GM19025 (cell line): ENCODE results near the gene SLC5A6.
"Not testable (repeated sequence)": the region's sequence is repeated elsewhere in the genome, so short reads cannot be mapped to it uniquely, and the experiment has no call there.

ENCODE experiments used
- ATAC-seq: cut with Tn5 transposase; IDR thresholded peaks from one replicate; pipeline ENCODE4 v1.9.1; 2021; ENCODE audit warnings: mild to moderate bottlenecking, low read depth, moderate library complexity; ENCODE audit not compliant: unreplicated experiment

The SLC5A6 gene

DNA sequence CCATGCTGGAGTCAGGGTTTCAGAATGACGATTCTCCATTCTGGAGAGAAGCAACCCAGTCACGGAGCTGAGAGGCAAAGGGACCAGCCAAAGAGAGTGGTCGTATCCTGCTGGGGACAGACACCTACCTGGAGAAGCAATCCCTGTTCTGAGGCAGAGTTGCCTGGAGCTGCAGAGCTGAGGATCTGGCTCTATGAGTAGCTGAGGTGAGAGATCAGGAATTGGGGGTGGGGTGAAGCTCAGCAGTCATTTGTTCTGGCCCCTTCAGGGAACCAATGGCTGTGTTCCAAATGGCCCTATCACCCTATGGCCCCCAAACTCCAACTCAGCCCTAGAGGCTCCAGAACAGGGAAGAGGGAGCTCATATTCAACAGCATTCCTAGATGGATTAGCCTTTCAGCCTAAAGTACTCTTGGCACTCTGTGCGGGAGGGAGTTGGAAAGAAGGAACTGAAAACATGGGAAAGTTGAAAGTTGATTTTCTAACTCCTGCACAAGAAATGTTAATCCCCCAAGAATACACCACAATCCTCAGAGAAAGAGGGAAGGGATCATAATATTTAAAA lies 3.5 kb downstream of the SLC5A6 start:
- no peak for ATAC-seq

DNA sequence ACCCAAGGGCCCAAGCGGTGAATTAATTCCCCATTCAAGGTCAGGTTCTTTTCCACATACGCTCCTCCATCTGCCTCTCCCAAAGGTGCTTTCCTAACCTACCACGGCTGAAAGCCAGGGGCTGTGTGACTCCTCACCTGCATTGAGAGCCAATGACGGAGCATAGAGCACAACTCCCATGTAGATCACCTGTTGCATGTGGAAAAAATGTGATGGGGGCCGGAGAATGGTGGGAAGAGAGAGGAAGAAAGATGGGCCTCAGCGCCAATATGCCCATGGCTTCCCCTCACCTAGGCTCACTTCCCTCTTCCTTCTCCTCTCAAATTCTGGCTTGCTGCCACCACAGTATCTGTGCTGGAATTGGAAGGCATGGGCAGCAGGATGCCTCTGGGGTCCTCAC lies 5.7 kb downstream of the SLC5A6 start:
- ATAC-seq: no peak

DNA sequence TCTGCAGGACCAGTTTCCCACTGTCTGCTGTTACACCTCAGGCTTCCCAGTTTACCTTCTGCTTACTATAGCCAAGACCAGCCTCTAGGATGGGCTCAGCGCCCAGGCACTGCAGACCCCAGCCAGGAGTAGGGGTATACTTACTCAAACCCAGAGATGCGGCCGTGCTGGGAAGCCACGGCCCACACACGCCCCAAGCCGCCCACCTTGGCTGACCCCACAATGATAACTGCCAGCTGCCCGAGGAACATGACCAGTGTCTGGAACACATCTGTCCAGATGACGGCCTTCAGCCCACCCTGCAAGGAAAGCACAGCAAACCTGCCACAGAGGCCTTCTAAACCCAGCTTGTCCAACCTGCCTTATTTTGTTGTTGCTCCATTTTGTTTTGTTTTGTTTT lies 6.9 kb downstream of the SLC5A6 start:
- ATAC-seq: no peak

DNA sequence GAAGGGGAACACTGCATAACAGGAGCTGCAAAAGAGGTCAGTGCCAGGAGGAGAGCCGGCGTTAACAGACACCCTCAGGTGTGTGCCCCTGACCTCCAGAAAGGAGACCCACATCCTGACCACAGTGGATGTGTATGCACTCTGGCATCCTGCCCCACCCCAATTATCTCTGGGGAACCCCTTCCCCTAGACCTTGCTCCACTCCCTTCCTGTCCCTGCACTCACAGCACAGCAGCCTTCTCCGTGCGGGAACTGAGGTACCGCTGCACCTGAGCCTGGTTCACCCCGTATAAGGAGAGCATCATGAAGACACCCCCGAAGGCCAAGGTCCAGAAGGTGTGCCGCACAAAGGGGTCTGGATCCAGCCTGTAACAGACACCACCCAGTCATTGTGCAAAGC lies 7.5 kb downstream of the SLC5A6 start:
- no peak for ATAC-seq

DNA sequence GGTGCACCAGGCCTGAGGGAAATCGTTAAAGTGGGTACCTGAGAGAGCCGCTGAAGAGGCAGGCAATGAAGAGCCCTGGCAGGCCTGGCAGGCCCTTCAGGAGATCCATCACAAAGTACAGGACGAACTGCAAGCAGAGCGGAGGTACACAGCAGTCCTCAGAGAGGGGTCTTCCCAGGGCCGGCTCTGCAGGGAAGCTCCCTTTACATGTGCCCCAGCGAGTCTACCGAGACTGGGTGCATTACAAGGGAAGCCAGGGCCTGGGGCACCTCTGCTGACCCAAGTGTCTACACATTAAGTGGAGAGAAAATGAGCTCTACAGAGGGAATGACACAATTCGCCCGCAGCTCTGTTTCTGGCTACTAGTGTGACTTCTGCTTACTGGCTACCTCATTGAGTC lies 8.3 kb downstream of the SLC5A6 start:
- no peak for ATAC-seq

DNA sequence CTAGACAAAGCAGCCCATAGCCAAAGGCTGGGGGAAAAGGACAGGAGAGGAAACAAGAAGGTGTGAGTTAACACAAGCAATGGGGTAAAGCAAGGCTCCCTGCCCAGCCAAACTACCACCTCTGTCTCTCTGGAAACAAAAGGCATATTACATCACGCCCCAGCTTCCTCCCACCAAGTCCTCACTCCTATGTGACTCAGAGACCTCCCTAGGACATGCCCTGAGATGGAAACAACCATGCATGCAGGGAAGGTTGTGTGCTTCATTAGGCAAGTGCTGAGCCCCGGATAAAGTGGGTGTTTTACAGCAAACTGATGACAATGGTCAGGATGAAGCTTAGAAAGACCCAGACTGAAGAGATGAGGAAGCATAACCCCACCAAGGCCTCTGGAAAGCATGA lies 9.2 kb downstream of the SLC5A6 start:
- no peak for ATAC-seq

DNA sequence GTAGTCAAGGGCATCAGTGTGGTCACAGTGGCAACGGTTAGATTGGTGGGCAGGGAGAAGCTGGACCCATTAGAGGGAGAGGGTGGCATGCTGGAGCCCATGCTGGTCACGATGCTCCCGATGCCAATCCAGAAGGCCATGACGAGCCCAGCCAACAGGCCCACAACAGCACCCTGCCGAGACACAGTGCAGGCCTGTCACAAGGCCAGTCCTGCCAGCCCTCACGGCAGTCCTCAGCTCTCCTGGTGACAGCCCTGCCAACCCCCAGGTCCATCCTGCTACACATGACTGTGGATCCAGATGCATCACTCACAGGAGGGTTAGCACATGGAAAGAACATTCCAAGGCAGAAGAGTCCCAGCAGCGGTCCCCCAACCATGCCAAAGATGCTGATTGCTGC lies 10.4 kb downstream of the SLC5A6 start:
- ATAC-seq: no peak

DNA sequence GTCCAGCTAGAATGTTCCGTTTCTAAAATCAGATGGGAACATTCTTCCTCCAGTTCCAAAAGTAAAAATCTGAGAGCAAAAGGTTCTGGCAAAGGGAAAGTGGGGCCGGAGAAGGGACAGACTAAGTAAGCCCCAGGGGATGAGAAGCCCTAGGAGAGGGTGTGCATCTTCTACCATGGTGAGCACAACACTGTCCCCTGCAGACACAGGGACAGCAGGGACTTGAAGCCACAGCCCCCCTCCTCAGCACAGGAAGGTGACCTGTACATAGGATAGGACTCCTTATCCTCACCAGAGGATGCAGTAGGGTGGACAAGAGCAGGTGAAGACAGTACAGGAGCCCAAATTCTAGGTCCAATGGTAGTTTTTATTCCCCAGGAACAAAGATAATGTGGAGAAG lies 12.8 kb downstream of the SLC5A6 start:
- no peak for ATAC-seq

DNA sequence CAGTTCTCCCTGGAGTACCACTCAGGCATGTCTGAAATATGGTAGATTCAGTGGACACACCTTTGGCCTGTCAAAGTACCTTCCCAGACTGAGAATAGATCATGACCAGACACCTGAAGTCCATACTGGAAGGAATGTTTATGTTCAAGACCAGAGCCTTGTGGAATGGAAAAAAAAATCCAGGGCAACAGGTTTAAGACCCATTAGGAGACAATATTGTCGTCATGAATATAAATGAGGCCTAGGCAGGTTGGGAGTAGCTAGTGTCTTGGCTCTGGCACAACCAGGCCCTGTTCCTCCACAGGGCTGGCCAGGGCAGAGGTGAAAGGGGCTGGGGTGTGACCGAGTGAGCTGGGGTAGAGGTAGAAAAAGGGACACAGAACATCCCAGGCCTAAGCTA lies 13.4 kb downstream of the SLC5A6 start:
- ATAC-seq: no peak

DNA sequence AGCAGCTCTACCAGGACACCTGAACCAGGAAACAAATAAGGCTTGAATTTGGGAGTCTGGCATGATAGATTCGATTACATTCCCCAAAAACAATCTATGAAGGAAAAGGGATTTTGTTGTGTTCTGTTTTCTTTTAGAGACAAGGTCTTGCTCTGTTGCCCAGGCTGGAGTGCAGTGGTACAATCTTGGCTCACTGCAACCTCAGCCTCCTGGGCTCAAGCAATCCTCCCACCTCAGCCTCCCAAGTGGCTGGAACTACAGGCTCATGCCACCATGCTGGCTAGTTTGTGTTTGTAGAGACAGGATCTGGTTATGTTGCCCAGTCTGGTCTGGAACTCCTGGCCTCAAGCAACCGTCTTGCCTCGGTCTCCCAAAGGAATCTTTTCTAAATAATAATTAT lies 14.0 kb downstream of the SLC5A6 start:
- not testable (repeated sequence) for ATAC-seq

DNA sequence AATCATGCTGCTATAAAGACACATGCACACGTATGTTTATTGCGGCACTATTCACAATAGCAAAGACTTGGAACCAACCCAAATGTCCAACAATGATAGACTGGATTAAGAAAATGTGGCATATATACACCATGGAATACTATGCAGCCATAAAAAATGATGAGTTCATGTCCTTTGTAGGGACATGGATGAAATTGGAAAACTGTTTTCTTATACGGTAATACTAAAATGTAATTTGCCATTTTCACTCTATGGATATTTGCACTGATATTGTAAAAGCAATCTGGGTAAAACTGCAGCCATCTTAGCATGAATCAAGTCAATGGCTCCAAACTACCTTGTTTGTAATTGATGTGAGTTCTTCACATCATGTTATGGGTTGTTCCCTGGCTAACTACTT lies 16.3 kb downstream of the SLC5A6 start:
- not testable (repeated sequence) for ATAC-seq

DNA sequence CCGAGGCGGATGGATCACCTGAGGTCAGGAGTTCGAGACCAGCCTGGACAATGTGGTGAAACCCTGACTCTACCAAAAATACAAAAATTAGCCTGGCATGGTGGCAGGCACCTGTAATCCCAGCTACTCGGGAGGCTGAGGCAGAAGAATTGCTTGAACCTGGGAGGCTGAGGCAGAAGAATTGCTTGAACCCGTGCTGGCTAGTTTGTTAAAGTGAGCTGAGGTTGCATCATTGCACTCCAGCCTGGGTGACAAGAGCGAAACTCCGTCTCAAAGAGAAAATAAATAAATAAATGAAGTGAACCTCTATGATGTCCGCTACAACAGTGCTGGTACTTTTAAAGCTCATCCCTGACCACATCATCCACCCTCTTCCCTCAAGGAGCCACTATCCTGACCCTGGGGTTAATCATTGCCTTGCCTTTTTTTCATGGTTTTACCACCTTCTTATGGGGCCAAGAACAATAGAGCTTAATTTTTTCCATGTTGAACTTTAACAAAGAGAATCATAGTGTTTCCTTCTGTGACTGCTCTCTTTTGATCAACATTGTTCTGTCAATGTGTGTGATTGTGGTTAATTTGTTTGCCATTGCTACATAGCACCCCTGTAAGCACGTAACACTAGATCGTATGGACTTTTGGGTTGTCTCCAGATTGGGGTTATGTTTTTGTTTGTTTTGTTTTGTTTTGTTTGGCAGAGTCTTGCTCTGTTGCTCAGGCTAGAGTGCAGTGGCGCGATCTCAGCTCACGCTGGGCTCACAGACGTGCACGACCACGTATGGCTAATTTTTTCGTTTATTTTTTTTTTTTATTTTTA lies 17.3 kb downstream of the SLC5A6 start:
- ATAC-seq: no peak

DNA sequence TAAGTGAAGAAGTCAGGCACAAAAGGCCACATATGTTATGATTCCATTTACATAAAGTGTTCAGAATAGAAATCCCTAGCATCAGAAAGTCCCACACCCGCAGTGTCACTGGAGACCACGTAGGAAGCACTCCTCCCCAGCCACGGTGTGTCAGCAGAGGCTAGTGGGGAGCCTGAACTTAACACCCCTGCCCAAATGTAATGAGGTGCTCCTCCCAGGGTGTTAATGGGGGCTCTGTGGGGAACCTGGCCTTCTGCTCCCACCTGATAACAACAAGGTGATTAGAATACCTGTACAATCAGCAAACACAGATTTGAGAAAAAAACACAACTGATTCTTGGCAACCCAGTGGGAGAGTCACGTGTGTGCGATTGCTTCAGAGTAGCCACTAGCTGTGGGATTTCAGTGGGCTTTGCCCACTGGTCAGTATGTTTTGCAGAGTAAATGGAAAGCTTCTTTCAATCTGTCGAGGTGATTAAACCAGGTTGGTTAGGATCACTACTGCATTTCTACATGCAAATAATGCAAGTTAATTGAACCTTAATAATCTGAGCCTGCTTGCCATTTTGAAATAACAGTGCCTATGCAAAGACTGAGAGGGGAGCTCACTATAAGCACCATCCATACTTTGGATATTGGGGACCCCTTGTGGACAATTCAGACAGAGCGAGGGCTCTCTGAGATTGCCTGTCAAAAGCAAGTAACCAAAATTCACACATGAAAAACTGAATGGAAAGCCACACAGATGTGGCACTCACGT lies 20.8 kb downstream of the SLC5A6 start:
- no peak for ATAC-seq

DNA sequence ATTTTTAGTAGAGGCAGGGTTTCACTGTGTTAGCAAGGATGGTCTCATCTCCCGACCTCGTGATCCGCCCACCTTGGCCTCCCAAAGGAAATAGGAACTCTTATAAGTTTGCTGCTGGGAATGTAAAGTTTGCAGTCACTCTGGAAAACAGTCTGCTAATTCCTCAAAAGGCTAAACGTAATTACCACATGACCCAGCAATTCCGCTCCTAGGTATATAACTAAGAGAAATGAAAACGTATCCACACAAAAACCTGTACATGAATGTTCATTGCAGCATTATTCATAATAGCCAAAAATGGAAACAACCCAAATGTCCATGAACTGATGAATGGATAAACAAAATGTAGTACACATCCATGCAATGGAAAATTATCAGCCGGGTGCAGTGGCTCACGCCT lies 22.1 kb downstream of the SLC5A6 start:
- no peak for ATAC-seq

DNA sequence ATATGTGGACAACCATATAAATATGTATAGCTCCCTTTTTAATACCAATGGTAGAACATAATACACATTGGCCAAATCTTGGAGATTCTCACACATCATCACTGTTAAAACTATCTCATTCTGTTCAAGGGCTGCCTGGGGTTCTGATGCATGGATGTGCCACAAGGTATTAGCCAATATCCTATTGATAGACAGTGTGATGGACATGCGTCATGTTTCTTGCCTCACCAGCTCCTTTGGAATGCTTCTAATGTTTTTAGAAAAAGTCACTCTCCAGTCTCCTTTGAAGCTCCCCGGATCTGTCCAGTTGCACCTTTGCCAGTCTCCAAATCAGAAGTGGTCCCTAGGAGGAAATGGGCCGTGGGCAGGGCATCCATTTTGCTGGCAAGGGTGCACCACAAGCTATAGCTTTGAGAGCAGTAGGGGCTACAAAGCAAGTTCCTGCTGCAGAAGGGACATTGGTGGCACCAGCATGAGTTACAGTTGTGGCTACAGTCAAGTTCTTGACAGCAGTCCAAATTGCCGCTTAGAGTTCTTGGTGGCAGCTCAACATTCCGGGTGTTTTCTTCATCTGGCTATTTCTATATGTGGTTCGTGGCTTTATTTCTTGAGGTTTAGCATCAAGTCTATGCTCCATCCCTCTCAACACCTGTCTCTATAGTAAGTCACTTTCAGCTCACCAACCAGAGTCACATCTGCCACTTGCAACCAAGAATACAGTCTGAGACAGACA lies 25.3 kb downstream of the SLC5A6 start:
- ATAC-seq: no peak

DNA sequence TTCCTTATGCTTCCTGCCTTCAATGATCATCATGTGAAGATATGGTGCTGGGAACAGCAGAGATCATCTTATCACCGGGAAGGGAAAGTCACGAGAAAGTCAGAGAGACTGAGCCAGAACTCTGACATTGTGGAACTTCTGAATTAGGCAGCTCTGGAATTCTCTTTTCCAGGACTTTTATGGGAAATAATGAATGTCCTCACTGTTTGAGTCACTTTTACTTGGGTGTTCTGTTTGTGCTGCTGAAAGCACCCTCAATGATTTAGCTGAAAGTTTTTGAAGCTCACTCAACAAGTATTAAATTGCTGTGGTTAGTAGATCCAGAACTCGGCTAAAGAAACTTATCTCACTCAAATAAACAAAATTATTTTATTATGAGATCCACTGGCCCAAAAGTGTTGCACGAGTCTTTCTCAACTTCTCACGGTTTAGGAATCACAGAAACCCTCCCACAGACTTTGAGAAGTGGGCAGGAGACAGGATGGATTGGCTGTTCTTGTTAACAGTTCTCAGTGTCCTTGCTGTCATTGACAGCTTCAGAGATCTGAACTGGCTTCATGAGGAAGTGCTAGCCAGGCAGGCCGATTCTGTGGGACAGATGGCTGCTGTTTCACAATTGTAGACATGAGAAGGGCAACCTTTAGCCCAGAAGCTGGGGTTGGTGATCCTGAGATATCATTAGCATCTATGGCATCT lies 26.6 kb downstream of the SLC5A6 start:
- no peak for ATAC-seq

DNA sequence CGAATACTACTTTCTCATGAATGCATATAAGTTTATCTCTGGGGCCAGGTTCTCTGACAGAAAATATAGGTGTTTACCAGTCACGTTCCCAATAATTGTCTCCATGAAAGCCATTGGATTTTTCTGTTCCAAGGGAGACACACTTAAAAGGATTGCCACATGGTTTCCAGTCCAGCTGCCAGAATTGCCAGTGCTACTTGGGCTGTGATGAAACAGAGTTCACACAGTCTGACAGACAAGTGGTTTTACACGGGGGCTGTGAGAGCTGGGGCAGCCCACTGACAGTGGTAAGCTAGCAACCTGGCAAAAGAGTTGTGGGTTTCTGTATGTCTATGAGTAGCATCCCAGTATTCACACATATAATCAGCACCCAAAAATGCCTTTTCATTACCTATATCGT lies 28.0 kb downstream of the SLC5A6 start:
- ATAC-seq: no peak

DNA sequence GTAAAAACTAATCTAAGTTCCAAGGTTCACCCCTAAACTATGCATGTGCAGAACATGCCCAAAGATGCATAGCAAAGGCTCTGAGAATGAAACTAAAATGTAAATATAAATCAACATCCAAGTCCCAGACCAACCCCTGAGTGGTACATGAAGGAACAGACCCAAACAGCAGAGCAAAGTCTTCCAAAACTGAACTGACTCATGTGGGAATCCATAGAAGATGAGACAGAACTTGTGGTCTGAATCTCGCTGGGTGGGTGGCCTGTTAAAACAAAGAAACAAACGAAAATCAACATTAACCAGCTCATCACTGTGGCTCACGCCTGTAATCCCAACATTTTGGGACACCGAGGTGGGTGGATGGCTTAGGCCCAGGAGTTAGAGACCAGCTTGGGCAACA lies 29.7 kb downstream of the SLC5A6 start:
- ATAC-seq: no peak

DNA sequence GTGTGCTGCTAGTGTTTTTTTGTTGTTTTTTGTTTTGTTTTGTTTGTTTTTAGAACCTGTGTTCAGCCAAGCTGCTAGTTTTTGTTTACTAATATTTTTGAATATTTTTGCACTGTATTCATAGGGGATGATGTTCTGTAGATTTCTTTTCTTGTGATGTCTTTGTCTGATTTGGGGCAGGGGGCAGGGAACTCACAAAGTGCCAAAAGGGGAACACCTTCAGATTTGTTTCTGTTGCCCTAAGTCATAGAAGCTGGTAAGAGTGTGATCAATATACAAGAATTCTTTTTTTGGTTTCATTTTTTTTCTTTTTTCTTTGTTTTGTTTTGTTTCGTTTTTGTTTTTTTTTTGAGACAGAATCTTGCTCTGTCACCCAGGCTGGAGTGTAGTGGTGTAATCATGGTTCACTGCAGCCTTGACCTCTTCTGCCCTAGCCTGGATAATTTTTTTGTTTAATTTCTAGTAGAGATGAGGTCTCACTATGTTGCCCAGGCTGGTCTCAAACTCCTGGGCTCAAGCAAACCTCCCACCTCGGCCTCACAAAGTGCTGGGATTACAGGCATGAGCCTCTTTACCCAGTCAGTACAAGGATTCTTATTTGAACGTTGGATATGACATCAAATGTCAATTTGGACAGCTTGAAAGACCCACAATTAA lies 32.6 kb downstream of the SLC5A6 start:
- no peak for ATAC-seq

DNA sequence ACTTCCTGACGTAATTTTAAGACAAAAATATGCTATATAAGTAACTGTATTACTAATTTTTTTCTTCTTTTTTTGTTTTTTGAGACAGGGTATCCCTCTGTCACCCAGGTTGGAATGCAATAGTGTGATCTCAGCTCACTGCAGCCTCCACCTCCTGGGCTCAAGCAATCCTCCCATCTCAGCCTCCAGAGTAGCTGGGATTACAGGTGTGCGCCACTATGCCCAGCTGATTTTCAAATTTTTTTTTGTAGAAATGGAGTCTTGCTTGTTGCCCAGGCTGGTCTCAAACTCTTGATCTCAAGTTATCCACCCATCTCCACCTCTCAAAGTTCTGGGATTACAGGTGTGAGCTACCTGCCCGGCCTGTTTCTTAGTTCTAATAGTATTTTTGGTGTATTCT lies 33.6 kb downstream of the SLC5A6 start:
- no peak for ATAC-seq
